ENCODE data around the gene RNF20.

DNA sequence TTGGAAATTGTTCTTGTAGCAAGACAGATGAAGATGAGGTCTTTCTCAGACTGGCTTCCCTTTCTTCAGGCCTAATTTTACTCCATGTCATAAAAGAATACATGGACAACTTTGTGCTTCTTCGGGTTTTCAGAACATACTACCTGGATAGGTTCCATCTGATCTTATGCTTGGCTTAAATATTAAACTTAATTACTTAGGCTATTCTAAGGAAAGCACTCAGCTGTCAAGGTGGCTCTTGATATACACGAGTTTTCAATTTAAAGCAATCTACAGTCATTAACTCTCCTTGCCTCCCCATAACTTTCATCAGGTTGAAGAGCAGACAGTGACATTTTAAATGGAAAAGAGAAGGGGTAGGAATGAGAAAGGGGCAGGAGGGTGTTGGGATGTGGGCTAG is 70.6 kb downstream of the RNF20 start:
- TF ChIP-seq, protein P1, sequence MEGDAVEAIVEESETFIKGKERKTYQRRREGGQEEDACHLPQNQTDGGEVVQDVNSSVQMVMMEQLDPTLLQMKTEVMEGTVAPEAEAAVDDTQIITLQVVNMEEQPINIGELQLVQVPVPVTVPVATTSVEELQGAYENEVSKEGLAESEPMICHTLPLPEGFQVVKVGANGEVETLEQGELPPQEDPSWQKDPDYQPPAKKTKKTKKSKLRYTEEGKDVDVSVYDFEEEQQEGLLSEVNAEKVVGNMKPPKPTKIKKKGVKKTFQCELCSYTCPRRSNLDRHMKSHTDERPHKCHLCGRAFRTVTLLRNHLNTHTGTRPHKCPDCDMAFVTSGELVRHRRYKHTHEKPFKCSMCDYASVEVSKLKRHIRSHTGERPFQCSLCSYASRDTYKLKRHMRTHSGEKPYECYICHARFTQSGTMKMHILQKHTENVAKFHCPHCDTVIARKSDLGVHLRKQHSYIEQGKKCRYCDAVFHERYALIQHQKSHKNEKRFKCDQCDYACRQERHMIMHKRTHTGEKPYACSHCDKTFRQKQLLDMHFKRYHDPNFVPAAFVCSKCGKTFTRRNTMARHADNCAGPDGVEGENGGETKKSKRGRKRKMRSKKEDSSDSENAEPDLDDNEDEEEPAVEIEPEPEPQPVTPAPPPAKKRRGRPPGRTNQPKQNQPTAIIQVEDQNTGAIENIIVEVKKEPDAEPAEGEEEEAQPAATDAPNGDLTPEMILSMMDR (conservative IDR thresholded peaks at IDR 0.05; ENCODE audit: low read depth, low read length): no peak
- no peak for TF ChIP-seq MAFK (IDR thresholded peaks at IDR 0.05; ENCODE audit: low read depth, low read length)
- no peak for TF ChIP-seq FOS (IDR thresholded peaks at IDR 0.05; ENCODE audit: low read depth, low read length)
- TF ChIP-seq RAD21 (IDR thresholded peaks at IDR 0.05; ENCODE audit: low read length): no peak
- TF ChIP-seq POLR2A (IDR thresholded peaks at IDR 0.05; ENCODE audit: low read depth, low read length): no peak
- TF ChIP-seq RFX5 (IDR thresholded peaks at IDR 0.05; ENCODE audit: low read depth, low read length): no peak

Data from IMR-90 (cell line).